H54 (cell line): ENCODE results near the gene SLCO3A1.

ENCODE experiments used
- DNase-seq: peaks from one replicate; pipeline ENCODE4 v3.0.0; 2011; ENCODE audit warnings: low spot score, mixed read lengths; ENCODE audit not compliant: insufficient read length
- FAIRE-seq: peaks from 3 replicates; lab custom pipeline; 2011; peaks lifted over from hg19 to GRCh38; lab: Jason Lieb, UNC
- POLR2A ChIP-seq: IDR thresholded peaks from 2 replicates; pipeline ENCODE4 v1.6.1; 2011; ENCODE audit warnings: low read depth, mild to moderate bottlenecking, low read length

Gene SLCO3A1

DNA sequence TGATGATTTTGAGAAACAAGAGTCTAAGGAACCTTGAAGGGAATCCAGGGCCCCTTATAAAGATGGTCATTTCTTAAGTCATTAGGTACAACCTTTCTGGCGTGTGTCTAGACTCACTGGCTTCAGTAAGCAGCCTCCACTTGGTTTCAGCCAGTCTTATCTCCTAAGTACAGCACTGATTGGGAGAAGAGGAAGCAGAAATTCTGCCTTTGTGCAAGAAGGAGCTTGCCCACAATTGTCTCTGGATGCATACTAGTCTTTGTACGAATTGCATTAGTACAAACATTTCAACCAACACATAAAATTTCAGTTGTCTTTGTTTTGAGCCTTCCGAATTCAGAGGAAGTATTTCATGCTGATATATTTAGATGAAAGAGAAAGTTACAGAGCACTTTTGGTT lies 139.4 kb downstream of the SLCO3A1 start:
- DNase-seq (no peak), FAIRE-seq (no peak)
- no peak for TF ChIP-seq POLR2A

DNA sequence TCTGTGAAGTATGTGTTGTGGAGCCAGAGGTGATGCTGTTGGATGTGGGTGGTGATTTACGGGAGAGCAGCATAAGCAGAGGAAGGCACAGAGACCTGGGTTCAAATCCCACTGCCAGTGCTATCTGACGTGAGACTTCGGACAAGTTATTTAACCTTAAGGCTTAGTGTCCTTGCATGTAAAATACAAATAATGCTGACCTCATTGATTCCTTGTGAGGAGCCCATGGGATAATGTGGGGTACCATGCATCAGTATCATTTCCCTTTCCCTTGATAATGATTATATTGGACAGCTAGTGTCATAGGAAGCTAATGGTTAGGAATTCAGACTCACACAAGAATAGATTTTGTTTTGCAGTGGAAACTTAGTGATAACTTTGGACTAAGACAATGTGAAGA lies 141.6 kb downstream of the SLCO3A1 start:
- DNase-seq, result no peak
- no peak for FAIRE-seq
- TF ChIP-seq POLR2A, result no peak

- FAIRE-seq (no peak), DNase-seq (no peak)
- no peak for TF ChIP-seq POLR2A
These were observed 143.7 kb downstream of the SLCO3A1 start for GRCh38 chr15:91997163-91997562.

DNA sequence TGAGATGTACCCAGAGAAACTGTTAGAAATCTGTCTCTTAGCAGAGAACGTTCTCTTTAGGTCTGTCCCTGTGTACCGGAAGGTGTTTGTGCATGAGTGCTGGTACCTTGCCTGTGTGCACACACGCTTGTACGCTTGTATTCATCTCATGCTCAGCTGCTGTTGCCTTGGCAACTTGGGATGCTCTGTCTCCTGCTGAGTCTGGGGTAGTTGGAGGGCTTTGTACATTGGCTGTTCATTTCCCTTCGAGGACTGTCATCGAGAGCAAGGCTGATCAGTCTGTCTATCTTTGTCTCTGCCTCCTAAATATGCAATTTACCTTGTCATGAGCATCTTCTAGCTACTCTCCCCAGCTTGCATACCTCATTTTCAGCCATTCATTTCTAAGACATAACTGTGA lies 147.2 kb downstream of the SLCO3A1 start:
- TF ChIP-seq POLR2A, result no peak
- FAIRE-seq (no peak), DNase-seq (no peak)

DNA sequence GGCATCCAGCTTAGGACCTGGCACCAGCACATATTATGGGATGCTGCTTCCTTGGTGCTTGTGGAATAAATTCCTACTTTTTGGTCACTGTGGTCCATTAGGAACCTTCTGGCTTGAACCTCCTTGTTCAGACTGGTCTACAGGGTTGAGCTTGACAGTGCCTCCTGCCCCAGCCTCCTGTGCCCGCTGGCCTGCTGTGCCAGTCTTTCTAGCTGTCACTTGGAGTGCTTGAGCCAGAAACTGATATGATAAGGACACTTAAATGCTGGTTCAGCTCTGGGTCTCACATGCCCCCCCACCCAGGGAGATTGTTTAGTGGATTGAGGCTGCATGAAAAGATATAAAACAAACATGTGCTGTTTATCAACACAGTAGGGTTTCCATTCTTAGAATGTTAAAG lies 147.8 kb downstream of the SLCO3A1 start:
- DNase-seq, result no peak
- no peak for FAIRE-seq
- TF ChIP-seq POLR2A, result no peak

- FAIRE-seq (no peak), DNase-seq (no peak)
- no peak for TF ChIP-seq POLR2A
These were observed 149.2 kb downstream of the SLCO3A1 start for GRCh38 chr15:92002666-92003065.

DNA sequence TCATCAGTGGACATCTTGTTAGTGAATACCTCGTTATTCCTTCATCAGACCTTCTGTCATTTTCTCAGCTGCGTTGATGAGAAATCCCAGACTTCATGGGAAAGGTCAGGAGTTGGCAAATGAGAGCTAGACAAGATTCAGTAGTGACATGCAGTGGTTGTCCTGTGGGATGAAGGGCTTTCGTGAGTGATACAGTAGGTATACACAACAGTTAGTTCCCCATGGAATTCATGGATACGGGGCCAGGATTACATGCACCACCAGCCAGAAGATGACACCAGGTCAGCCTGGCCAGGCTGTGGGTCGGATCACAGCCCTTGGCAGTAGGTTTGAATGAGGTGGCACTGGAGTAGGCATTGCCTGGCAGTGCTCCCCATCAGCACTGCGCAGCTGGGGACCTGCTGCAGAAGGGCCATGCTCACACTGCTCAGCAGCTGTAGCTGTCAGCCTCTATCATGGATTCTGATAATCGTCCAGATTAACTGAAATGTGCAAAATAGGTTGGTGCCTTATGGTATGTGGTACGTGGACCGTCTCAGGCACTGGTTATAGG lies 150.1 kb downstream of the SLCO3A1 start:
- TF ChIP-seq POLR2A, result no peak
- DNase-seq, result no peak
- FAIRE-seq, result no peak

GRCh38 chr15:92005154-92005553 lies 151.6 kb downstream of the SLCO3A1 start:
- DNase-seq, result no peak
- TF ChIP-seq POLR2A, result no peak
- FAIRE-seq, result no peak

DNA sequence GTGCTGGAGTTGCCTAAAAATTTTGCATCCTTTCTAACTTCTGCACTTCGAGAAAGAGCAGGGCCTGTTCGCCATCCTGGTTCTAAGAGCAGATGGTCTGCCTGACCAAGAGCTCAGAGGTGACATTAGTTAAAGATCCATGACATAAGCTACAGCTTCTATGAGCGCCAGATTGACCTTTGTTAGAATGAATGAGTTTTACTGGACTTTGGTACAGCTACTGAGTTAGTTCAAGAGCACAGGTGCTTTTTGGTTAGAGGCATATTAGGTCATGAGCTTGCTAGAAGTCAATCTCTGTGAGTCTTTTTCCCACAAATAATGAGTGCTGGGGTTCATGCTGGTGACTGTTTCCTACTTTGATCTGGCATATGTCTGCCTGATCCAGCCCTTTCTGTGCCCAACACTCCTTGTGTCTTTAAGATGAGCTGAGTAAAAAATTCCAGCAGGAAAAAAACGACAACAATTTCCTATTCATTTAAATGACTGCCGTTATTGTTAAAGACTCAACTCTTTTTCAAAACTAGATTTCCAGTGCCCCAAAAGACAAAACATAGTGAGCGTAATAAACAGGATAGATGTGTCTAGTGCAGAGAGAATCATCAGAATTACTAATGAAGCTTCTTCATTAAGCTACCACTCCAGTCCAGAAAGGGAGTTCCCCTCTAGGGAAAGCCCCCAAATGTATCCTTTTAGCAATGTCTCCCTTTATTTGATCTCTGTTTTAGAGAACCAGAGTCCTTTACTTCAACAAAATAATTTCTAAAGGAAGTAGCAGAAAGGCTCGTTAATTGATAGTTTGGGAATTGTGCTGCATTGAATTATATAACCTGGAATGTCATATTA lies 152.9 kb downstream of the SLCO3A1 start:
- TF ChIP-seq POLR2A, result no peak
- no peak for FAIRE-seq
- DNase-seq, result no peak

DNA sequence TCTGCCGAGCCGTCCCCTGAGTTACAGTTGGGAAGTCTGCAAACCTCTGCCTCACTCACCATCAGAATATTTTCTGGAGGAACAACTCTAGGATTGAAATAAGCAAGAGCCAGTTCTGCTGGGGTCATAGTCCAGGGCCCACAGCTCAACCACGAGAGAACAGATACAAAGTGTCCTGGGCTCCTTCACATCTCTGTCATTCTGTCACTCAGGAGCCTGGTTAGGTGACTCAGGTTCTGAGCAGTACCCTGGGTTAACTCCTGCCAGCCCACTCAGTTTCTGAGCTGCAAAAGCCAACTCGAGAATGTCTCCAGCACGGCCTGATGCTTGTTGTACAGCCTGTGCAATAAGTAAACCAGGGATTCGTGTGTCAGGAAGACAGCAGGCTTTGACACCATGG lies 155.7 kb downstream of the SLCO3A1 start:
- no peak for FAIRE-seq

GRCh38 chr15:92011611-92012367 lies 158.3 kb downstream of the SLCO3A1 start:
- FAIRE-seq (no peak), DNase-seq (peak; percentile 41)
- TF ChIP-seq POLR2A, result no peak

More for the DNA sequence above, 155.7 kb downstream of the SLCO3A1 start:
- no peak for TF ChIP-seq POLR2A
- no peak for DNase-seq

DNA sequence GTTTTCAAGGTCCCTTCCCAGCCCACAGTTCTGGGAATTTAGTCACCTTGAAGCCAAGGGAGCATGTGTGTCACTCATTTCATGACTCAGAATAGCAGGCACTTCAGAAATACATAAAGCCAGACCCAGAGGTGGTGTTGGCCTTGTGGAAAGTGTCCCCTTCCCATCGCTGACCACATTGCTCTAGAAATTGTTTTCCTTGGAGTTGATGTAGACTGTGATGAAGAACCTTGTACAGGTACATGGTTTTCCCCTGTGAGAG lies 158.8 kb downstream of the SLCO3A1 start:
- DNase-seq (peak; percentile 4), FAIRE-seq (no peak)
- TF ChIP-seq POLR2A, result no peak

- DNase-seq, result no peak
- no peak for FAIRE-seq
- no peak for TF ChIP-seq POLR2A
These were observed 159.4 kb downstream of the SLCO3A1 start for GRCh38 chr15:92012881-92013280.

GRCh38 chr15:92014281-92015030 lies 160.9 kb downstream of the SLCO3A1 start:
- FAIRE-seq, result no peak
- TF ChIP-seq POLR2A, result no peak

More at GRCh38 chr15:92014281-92015030, 160.9 kb downstream of the SLCO3A1 start:
- DNase-seq, result no peak
